ENCODE results near the gene LCE1C.

- TF ChIP-seq CTCF (IDR thresholded peaks at IDR 0.05; ENCODE audit: insufficient read depth, low read depth, low read length), result no peak
- TF ChIP-seq EZH2 (IDR thresholded peaks at IDR 0.05; ENCODE audit: insufficient read depth, low read length), result no peak
Measured at GRCh38 chr1:152759453-152760173, 46.8 kb downstream of the LCE1C start.

Data from astrocyte (in vitro differentiated cells and primary cell).